IPS-NIHi7 (cell line): ENCODE results near the gene CCSAP.
"Not testable (repeated sequence)": the region's sequence is repeated elsewhere in the genome, so short reads cannot be mapped to it uniquely, and the experiment has no call there.

Experiments used
- DNase-seq: peaks from one replicate; pipeline ENCODE4 v3.0.0; 2012; ENCODE audit warnings: mixed read lengths; ENCODE audit errors: extremely low spot score

CCSAP gene

GRCh38 chr1:229364207-229365065 lies 21.6 kb upstream of the CCSAP start:
- DNase-seq, result no peak

- DNase-seq, result no peak
Measured at GRCh38 chr1:229363723-229364122, 20.9 kb upstream of the CCSAP start.

- no peak for DNase-seq
Measured at GRCh38 chr1:229360420-229360819, 17.6 kb upstream of the CCSAP start.

GRCh38 chr1:229355661-229356060 lies 12.8 kb upstream of the CCSAP start:
- no peak for DNase-seq

GRCh38 chr1:229354226-229354625 lies 11.4 kb upstream of the CCSAP start:
- no peak for DNase-seq

GRCh38 chr1:229352975-229353374 lies 10.1 kb upstream of the CCSAP start:
- no peak for DNase-seq

DNA sequence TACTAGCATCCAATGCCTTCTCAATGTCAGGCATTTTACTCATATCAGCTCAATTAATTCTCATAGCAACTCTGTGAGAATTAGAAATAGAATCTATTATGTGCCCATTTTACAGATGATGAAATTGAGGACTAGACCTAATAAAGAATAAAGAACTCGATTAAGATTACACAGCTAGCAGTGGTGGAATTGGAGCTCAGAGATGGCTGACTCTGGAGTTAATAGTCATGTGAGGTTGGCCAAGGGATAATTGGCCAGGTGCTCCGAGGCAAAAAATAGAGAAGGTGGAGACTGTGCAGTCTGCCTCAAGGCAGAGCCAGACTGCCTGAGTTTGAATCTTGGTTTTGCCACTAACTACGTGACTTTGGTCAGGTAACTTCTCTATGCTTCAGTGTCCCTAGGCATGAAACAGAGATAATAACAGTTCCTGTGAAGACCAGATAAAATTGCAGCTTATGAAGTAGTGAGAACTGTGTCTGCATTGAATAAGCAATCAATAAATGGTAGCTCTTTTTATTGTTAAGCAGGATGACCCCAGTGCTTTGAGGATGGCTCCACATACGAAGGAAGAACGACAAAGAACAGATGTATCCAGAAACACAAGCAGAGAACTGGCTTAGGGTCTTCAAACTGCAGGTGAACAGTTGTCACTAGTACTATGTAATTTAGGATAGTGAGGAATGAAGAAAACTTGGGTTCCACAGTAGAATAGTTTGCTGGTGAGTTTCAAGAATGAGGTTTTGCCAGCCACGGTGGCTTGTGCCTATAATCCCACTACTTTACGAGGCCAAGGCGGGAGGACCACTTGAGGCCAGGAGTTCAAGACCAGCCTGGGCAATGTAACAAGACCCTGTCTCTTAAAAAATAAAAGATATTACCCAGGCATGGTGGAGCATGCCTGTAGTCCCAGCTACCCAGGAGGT lies 6.9 kb upstream of the CCSAP start:
- no peak for DNase-seq

GRCh38 chr1:229347528-229347927 lies 4.7 kb upstream of the CCSAP start:
- no peak for DNase-seq

- DNase-seq, result no peak
Measured at GRCh38 chr1:229344937-229345684, 2.3 kb upstream of the CCSAP start.

DNA sequence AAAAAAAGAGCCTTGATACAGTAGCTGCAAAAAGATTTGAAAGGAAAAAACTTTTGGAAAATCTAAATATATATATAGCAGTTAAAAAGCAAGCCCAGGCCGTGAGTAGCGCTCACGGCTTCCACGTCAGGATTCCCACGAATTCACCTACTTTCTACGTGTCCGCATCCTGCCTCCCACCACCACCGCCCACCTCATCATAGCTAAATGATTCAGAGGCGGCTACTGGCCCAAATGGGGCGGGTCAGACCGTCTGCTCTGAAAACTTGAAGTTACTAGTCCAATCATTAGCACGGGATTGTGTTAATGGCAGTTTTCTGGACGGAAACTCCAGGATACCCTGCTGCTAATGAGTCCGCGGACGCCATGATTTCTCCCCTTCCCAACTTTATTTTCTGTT lies 1.3 kb upstream of the CCSAP start:
- no peak for DNase-seq

GRCh38 chr1:229341774-229342655 lies 832 bp downstream of the CCSAP start:
- peak; percentile 94 for DNase-seq

DNA sequence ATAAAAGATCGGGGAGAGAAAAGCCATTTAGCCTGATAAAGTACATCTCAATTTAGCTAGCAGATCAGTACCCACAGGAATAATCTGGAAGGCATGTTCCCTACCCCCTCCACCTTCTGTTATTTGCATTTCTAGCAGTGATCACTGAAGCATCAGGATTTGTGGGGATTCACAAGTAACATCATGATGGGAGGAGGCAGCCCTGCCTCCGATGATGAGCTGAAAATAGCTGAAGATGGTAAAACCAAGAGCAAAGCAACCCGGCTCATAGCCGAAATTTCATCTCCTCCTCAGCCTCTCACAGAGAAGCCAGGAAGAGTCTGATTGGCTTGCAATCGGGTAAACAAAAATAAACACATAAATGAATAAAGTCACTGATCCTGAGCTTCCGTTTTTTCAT lies 2.4 kb downstream of the CCSAP start:
- no peak for DNase-seq

- no peak for DNase-seq
Measured at GRCh38 chr1:229339520-229339919, 3.3 kb downstream of the CCSAP start.

- no peak for DNase-seq
Measured at GRCh38 chr1:229339086-229339485, 3.8 kb downstream of the CCSAP start.

DNA sequence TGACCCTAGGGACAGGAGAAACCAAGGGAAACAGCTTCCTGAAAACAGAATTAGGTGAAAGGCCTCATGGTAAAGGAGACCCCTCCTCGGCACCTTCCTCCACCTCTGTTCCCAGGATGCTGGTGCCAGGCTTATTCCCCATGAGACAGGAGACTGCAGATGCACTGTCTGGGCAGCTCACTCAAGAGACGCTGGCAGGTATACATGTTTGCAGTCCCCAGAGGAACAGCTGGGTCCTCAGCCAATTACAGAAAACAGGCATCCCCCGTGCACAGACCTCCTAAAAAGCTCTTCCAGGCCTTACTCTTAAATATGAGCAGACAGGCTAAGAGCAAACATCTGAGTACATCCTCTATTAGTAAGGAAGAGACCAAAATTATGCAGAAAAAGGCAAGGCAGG lies 6.5 kb downstream of the CCSAP start:
- no peak for DNase-seq

DNA sequence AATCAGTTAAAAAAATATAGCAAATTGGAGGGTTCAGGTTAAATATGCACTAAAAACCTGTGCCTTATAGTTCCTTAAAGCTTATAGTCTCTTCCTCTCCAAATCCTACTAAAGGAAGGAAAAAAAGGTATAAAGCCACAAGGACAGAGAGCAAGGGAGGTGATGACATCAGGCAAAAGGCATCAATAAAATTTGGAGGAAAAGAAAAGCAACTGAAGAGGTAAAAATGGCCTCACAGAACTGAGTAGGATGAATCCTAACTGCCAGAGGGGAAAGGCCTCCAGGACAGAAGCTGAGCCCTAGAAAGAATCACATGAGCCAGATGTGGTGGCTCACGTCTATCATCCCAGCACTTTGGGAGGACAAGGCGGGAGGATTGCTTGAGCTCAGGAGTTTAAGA lies 8.1 kb downstream of the CCSAP start:
- DNase-seq, result no peak

- DNase-seq, result no peak
Measured at GRCh38 chr1:229334269-229334668, 8.6 kb downstream of the CCSAP start.

GRCh38 chr1:229328598-229329362 lies 14.1 kb downstream of the CCSAP start:
- no peak for DNase-seq

DNA sequence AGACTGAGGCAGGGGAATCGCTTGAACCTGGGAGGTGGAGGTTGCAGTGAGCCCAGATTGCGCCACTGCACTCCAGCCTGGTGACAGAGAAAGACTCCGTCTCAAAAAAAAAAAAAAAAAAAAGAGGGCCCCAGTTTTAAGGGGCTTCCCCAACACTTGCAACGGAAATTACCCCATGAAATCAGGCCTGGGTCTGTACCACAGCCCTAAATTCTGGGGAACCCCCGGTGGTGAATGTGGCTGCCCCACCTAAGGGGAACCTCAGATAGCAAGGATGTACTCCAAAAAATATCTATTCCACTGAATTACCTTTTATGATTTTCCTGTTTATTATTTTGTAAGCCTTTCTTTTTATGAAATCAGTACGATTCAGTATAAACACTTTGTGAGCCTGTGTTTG lies 15.1 kb downstream of the CCSAP start:
- not testable (repeated sequence) for DNase-seq

- DNase-seq, result no peak
Measured at GRCh38 chr1:229326601-229327000, 16.2 kb downstream of the CCSAP start.
